Right cardiac atrium (tissue), 5 donors: ENCODE measurements around the gene IFNL1. TPM values are rescaled to one million over a fixed set of nuclear protein-coding genes. Genes with fewer than 3 reads are reported as not detected.

ENCODE experiments used
- ATAC-seq, 2 donors: fragments of 200-7000 bp; cut with Tn5 transposase; one replicate each; pipeline versions ENCODE4 v1.8.0 to v1.9.1; 2020; ENCODE audit warnings: moderate library complexity in 2 of 2, mild to moderate bottlenecking in 1 of 2
- DNase-seq, 3 donors: peaks; one replicate each; pipeline ENCODE4 v3.0.0-alpha.2; 2020
- H3K27ac ChIP-seq: one replicate; pipeline ENCODE4 v1.5.1; 2013; ENCODE audit warnings: mild to moderate bottlenecking, low read length, control low read depth, moderate library complexity
- H3K27me3 ChIP-seq: one replicate; pipeline ENCODE4 v1.6.1; 2013; ENCODE audit not compliant: control insufficient read depth, insufficient read depth
- H3K4me1 ChIP-seq: one replicate; pipeline ENCODE4 v1.6.1; 2013; ENCODE audit warnings: low read length; ENCODE audit not compliant: control insufficient read depth, insufficient read depth
- H3K4me3 ChIP-seq: one replicate; pipeline ENCODE4 v1.5.1; 2013; ENCODE audit warnings: low read length, control low read depth
- H3K9me3 ChIP-seq: one replicate; pipeline ENCODE4 v1.6.1; 2013; ENCODE audit warnings: low read length; ENCODE audit not compliant: control insufficient read depth
- WGBS: extraction: QIAGEN DNeasy Blood & Tissue Kit; methylation state at CpG from one replicate; pipeline ENCODE4 v1.1.7; 2013; 5-methylcytosine and 5-hydroxymethylcytosine counted together
- intact Hi-C, 4 donors: fragments of 100-400 bp; cut with DNase I; formaldehyde crosslinking; loops; one replicate each; pipeline versions ENCODE4 v1.11.0 to v1.14.0; 2022 to 2023
- polyA plus RNA-seq: library from polyadenylated mRNA; stranded (reverse); fragments of 200-250 nt; gene quantifications from one replicate; pipeline ENCODE4 v1.2.3, GENCODE V29; 2013
- total RNA-seq, 4 donors: library from RNA; stranded (reverse); fragmentation: NEBNext Ultra II Directional; extraction: Animal tissue kit (Norgen Biotek cat#: 25700); gene quantifications; one replicate each; pipeline ENCODE4 v1.2.1, GENCODE V29; 2021
- donor health status: healthy with polysubstance abuse.
- donor health status: DM: no; HTN: yes; CAD: no.
- donor health status: DM: no; HTN: no; CAD: no.
- donor health status: DM: no; HTN: yes; CAD: no; lungs with severe emphysema.
- donor health status: DM: yes; HTN: yes; CAD: no.

IFNL1 gene
- total and polyA plus RNA-seq, 5 donors, result not detected

DNA sequence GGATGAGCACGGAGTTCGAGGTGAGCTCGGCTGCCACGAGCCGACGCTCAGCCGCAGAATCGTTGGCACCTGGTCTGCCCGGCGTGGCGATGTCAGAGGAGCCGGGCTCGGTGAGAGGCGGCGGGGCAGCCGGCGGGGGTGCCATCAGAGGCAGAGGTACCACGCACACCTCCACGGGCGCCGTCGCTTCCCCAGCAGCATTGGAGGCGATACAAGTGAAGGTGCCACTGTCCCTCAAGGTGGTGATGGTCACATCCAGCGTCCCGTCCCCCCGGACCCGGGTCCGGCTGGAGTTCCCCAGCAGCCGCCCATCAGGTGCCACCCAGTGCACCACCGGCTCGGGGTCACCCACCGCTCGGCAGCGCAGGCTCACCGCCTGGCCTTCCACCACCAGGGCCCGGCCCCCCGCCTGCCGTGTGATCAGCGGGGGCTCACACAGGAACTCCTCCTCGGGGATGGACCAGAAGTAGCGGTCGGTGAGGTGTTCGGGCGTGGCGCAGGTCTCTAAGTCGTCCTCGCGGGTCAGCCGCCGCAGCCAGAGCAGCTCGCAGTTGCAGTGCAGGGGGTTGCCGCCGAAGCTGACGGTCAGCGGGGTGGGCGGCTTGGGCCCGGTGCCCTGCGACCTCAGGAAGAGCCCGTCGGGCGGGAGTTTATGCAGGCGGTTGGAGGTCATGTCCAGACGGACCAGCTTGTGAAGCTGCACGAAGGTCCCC, 18.0 kb downstream of the IFNL1 start:
- Histone ChIP-seq H3K27ac (no peak overlapping the region), H3K4me1 (no peaks in the 10 kb centered on the region), H3K9me3 (no peaks in the 10 kb centered on the region), H3K4me3 (no peak overlapping the region), H3K27me3 (no peaks in the 10 kb centered on the region)
- WGBS, result 96% methylated on average over 64 of the region's 64 CpGs
- no peak for ATAC-seq
- intact Hi-C loops, result no loop called here
- DNase-seq, result no peak

- WGBS, result 94% methylated on average over 1 of the region's 1 CpG
- H3K9me3 ChIP-seq, result no peaks in the 10 kb centered on the region
- H3K4me1 ChIP-seq, result no peaks in the 10 kb centered on the region
- no peak for ATAC-seq
- DNase-seq, result no peak
- no peak overlapping the region for H3K27ac ChIP-seq
- H3K4me3 ChIP-seq, result no peak overlapping the region
- intact Hi-C loops, result no loop called here
- no peaks in the 10 kb centered on the region for H3K27me3 ChIP-seq
Measured at GRCh38 chr19:39315933-39316332, 19.7 kb downstream of the IFNL1 start.

GRCh38 chr19:39316627-39317321, 20.6 kb downstream of the IFNL1 start:
- WGBS, result 93% methylated on average over 12 of the region's 12 CpGs
- H3K4me3 ChIP-seq, result no peak overlapping the region
- no peaks in the 10 kb centered on the region for H3K9me3 ChIP-seq
- ATAC-seq, result no peak
- no peak for DNase-seq
- no peaks in the 10 kb centered on the region for H3K27me3 ChIP-seq
- no peaks in the 10 kb centered on the region for H3K4me1 ChIP-seq
- intact Hi-C loops, result no loop called here
- no peak overlapping the region for H3K27ac ChIP-seq

DNA sequence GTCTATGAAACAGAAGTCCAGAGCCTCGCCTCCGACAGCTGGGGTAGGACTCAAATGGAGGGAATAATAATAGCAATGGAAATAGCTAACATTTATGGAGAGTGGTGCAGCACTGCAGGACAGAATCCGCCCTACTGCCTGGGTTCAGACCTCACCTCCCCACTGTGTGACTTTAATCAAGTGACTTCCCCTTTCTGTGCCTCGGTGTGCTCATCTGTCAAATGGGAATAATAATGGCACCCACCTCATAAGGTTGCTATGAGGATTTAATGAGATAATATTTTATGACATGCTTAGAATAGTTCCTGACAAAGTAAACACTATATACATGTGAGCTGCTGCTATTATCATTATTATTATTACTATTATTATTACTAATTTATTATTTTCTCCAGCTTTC, 21.3 kb downstream of the IFNL1 start:
- no peaks in the 10 kb centered on the region for H3K27me3 ChIP-seq
- H3K27ac ChIP-seq, result no peak overlapping the region
- no peaks in the 10 kb centered on the region for H3K4me1 ChIP-seq
- DNase-seq (no peak), ATAC-seq (no peak)
- no peak overlapping the region for H3K4me3 ChIP-seq
- no peaks in the 10 kb centered on the region for H3K9me3 ChIP-seq
- intact Hi-C loops, result no loop called here
- 93% methylated on average over 4 of the region's 4 CpGs for WGBS

- Histone ChIP-seq H3K4me1 (no peaks in the 10 kb centered on the region), H3K27me3 (no peaks in the 10 kb centered on the region), H3K4me3 (no peak overlapping the region), H3K27ac (no peak overlapping the region), H3K9me3 (no peaks in the 10 kb centered on the region)
- intact Hi-C loops, result no loop called here
- ATAC-seq (no peak), DNase-seq (no peak)
- WGBS, result 92% methylated on average over 5 of the region's 5 CpGs
Measured at GRCh38 chr19:39318071-39318470, 21.9 kb downstream of the IFNL1 start.

DNA sequence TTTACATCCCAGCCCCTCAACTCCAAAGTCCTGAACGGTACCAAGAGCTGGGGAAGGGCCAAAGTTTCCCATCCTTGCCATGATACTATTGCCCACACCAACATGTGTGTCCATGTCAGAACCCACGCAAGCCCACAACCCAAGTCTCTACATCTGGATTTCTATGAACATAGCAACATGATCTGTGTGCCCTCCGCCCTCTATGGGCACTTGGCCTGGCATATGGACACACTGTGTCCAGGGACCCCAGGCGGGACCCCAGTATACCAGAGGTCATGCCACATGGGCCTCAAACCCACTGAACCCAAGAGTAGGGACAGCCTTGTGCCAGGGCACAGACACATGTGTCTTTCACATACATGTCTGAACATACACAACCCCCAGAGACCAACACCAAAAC, 22.5 kb downstream of the IFNL1 start:
- DNase-seq (peak in 1 of 3 donors; percentile 18), ATAC-seq (no peak)
- H3K27me3 ChIP-seq, result no peaks in the 10 kb centered on the region
- H3K4me3 ChIP-seq, result no peak overlapping the region
- no peak overlapping the region for H3K27ac ChIP-seq
- no peaks in the 10 kb centered on the region for H3K9me3 ChIP-seq
- intact Hi-C loops, result no loop called here
- 89% methylated on average over 4 of the region's 4 CpGs for WGBS
- H3K4me1 ChIP-seq, result no peaks in the 10 kb centered on the region

GRCh38 chr19:39319098-39319891, 23.1 kb downstream of the IFNL1 start:
- Histone ChIP-seq H3K9me3 (no peaks in the 10 kb centered on the region), H3K4me3 (no peak overlapping the region), H3K27me3 (no peaks in the 10 kb centered on the region), H3K27ac (no peak overlapping the region), H3K4me1 (no peaks in the 10 kb centered on the region)
- ATAC-seq, result no peak
- 84% methylated on average over 5 of the region's 5 CpGs for WGBS
- DNase-seq, result peak in 1 of 3 donors; percentile 26
- intact Hi-C loops, result no loop called here

DNA sequence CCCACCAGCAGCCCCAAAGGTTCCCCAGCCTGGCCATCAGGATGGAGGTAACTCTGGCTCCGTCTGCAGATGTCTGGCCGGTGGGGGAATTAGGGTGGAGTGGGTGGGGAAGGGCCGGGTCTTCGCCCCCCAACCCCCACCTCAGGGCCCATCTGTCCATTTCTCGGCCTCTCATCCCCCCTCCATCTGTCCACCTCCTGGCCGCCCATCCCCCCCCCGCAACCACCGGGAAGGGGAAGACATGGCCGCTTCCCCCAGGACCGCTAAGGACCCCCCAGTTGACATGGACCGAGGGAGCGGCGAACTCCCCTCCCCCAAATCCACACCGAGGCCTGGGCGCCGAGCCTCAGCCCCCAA, 23.7 kb downstream of the IFNL1 start:
- 25% methylated on average over 16 of the region's 16 CpGs for WGBS
- DNase-seq (no peak), ATAC-seq (peak in 1 of 2 donors; percentile 5)
- no peak overlapping the region for H3K27ac ChIP-seq
- no peaks in the 10 kb centered on the region for H3K27me3 ChIP-seq
- no peaks in the 10 kb centered on the region for H3K9me3 ChIP-seq
- no peaks in the 10 kb centered on the region for H3K4me1 ChIP-seq
- peak overlapping the region; percentile 80 for H3K4me3 ChIP-seq
- intact Hi-C loops, result loop anchor here in 2 of 4 donors (5.0 to 10.0 kb wide), 2 partner anchors 125 to 198 kb away; partner anchors contain the start of gene NCCRP1 (in 1 of the 2)

DNA sequence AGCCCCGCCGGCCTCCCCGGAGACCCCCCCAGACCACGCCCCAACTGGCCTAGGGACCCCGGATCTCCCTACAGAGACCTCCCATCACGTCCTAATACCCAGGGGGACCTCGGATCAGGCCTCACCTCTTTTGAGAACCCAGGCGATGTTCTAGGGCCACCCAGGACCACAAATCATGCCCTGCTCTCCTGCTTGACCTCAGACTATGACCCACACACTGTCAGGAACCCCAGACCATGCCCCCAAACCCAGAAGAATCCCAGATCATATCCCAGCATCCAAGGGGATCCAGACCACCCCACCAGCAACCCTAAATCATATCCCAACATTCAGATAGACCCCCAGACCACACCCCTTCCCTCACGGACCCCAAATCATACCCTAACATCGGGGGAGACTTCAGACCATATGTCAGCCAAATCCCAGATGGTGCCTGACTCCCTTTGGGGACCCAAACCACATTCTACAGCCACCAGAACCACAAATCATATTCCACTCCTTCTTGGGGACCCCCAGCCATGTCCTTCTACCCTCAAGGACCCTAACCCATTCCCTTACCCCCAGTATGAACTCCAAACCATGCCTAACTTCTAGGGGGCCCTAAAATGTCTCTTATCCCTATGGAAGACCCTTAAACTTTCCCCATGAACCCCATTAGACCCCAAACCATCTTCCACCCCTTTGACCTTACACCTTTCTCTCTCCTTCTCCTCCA, 25.1 kb downstream of the IFNL1 start:
- intact Hi-C loops, result loop anchor here in 2 of 4 donors (5.0 to 10.0 kb wide), 2 partner anchors 126 to 199 kb away; partner anchors contain the start of gene NCCRP1 (in 1 of the 2)
- H3K4me3 ChIP-seq, result peak overlapping the region; percentile 80
- no peak for DNase-seq
- ATAC-seq, result no peak
- WGBS, result 19% methylated on average over 10 of the region's 10 CpGs
- no peaks in the 10 kb centered on the region for H3K27me3 ChIP-seq
- H3K9me3 ChIP-seq, result no peaks in the 10 kb centered on the region
- H3K4me1 ChIP-seq, result no peaks in the 10 kb centered on the region
- H3K27ac ChIP-seq, result no peak overlapping the region

GRCh38 chr19:39321832-39322176, 25.6 kb downstream of the IFNL1 start:
- Histone ChIP-seq H3K4me3 (no peak overlapping the region), H3K9me3 (no peaks in the 10 kb centered on the region), H3K4me1 (no peaks in the 10 kb centered on the region), H3K27ac (no peak overlapping the region), H3K27me3 (no peaks in the 10 kb centered on the region)
- no peak for DNase-seq
- ATAC-seq, result no peak
- intact Hi-C loops, result loop anchor here in 2 of 4 donors (5.0 to 10.0 kb wide), 2 partner anchors 127 to 200 kb away; partner anchors contain the start of gene NCCRP1 (in 1 of the 2)
